Activated CD4-positive, CD25-positive, alpha-beta regulatory T cell treated with anti-CD3 and anti-CD28 coated beads, Interleukin-2, amount 50 U/mL, for 72 hours (primary cell): Measurements from ENCODE around the gene C5orf63.
"Not testable (repeated sequence)": the region's sequence is repeated elsewhere in the genome, so short reads cannot be mapped to it uniquely, and the experiment has no call there.

Experiments used
- DNase-seq: peaks from one replicate; pipeline ENCODE4 v3.0.0; 2021

C5orf63 gene

DNA sequence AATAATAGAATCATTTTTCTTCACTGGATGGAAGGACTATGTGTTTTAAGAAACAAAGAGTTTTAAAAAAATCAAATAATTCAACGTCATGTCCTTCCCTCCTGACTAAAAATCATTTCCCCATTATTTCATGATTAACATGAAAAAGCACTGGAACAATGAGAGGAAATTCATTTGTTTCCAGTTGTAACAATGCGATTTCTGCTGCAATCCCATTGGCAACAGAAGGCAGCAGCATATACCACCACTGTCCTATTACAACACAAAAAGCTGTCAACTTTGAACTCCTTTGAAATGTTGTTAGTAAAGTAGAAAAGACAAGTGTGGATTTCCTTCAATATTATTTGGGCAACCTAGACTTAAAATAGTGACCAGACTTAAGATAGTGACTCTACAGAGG is 3.1 kb downstream of the C5orf63 start:
- DNase-seq: no peak

GRCh38 chr5:127068493-127069214 is 4.6 kb downstream of the C5orf63 start:
- no peak for DNase-seq

DNA sequence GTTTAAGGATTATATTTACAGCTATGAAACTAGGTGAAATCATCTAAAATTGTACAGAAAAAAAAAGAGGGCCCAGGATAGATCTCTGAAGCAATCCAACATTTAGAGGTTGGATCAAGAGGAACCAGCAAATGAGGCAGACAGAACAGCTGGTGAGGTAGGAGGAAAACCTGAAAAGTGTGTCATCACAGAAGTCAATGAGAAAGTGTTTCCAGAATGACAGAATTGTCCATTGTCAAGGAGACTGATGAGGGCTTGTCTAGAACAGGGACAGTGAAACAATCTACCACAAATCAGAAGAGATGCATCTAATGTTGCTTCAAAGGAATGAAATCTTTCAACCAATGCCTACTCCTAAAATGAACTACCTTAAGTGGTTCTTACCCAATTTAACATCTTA is 6.6 kb downstream of the C5orf63 start:
- no peak for DNase-seq

DNA sequence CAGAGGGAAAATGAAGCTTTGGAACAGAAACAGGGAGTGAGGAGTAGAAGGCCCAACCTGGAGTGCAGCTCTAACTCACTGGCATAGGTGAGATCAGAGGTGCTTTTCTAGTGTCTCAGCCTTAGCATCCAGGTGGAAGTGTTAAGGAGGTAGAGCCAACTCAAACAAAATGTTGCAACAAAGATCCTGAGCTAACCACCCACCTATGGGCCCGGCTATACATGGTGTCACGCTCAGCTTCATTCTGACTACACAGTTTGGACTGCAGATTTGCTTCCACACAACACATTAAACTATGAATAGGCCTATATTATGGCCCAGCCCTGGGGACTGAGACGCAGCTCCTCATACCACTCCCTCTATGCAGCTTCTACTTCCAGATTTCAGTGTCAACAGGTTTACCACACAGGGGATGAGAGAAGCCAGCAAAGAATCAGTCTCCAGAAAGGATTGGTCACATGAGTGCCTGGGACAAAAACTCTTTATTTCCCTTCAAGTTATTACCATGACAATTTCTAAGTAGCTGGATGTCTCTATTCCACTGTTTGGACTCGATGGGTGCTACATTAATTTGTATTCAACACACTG is 9.0 kb downstream of the C5orf63 start:
- DNase-seq: no peak

- DNase-seq: no peak
Measured at GRCh38 chr5:127063257-127063913, 9.9 kb downstream of the C5orf63 start.

- no peak for DNase-seq
Measured at GRCh38 chr5:127061956-127062355, 11.3 kb downstream of the C5orf63 start.

- no peak for DNase-seq
Measured at GRCh38 chr5:127061537-127061936, 11.8 kb downstream of the C5orf63 start.

DNA sequence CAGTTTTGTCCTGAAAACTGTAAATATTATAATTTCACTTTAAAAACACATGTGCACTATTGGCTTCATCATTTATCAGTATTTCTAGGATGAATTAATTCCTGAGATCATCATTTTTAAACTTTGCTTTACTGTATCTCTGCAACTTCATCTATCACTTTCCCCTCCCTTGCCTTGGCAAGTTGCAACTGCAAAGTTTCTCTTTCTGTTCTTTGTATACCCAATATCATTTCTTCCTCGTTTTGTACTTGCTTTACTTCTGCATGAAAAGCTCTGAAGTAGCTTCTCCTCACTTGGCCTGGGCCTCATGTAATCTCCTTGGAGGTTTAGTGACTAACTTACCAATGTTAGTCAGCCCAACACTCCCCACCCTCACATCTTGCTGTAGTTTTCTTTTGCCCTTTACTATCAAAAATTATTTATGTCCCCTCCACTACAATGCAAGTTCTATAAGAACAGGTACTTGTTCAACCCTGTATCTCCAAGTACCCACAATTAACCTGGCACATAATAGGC is 12.8 kb downstream of the C5orf63 start:
- DNase-seq: no peak

DNA sequence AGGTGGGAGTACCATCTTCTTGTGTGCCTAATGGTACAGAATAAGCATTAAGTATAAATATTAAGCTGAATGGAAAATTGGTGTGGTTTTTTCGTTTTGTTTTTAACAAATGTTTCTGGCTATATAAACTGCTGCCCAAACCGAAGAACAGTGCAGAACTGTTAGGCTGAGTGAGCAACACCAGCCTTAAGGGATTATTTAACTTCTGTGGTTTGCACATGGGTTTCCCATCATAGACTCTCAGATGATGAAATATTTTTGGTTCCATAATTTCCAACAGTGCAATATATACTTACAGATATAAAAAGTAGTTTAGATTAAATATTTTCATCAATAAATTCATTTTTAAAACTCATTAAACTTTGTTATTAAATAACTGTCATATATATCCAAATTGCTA is 16.4 kb downstream of the C5orf63 start:
- DNase-seq: no peak

DNA sequence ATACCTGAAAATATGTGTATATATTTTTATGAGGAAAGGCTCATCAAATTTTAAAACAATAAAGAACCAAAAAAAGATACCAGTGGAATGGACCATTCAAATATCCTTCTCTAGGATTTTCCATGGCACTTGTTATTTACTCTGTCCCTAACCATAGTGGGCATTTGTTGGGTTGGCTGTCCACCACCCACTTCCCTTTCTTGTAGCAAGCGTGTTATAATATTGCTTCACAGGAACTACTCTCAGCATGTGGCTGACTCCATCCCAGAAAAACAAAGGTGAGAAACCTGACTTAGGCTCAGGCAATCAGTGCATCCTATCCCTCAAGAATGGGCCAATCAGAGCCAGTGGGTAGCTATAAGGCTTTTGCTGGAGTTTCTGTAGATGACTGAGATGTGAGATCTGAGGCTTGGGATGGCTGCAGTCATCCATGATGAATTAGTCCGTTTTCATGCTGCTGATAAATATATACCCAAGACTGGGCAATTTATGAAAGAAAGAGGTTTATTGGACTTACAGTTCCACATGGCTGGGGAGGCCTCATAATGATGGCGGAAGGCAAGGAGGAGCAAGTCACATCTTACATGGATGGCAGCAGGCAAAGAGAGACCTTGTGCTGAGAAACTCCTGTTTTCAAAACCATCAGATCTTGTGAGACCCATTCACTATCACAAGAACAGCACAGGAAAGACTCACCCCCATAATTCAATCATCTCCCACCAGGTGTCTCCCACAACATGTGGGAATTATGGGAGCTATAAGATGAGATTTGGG is 17.2 kb downstream of the C5orf63 start:
- DNase-seq: no peak

DNA sequence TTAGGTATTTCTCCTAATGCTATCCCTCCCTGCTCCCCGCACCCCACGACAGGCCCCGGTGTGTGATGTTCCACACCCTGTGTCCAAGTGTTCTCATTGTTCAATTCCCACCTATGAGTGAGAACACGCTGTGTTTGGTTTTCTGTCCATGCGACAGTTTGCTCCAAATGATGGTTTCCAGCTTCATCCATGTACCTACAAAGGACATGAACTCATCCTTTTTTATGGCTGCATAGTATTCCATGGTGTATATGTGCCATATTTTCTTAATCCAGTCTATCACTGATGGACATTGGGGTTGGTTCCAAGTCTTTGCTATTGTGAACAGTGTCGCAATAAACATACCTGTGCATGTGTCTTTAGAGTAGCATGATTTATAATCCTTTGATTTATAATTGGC is 19.8 kb downstream of the C5orf63 start:
- not testable (repeated sequence) for DNase-seq

- no peak for DNase-seq
Measured at GRCh38 chr5:127053049-127053448, 20.3 kb downstream of the C5orf63 start.

DNA sequence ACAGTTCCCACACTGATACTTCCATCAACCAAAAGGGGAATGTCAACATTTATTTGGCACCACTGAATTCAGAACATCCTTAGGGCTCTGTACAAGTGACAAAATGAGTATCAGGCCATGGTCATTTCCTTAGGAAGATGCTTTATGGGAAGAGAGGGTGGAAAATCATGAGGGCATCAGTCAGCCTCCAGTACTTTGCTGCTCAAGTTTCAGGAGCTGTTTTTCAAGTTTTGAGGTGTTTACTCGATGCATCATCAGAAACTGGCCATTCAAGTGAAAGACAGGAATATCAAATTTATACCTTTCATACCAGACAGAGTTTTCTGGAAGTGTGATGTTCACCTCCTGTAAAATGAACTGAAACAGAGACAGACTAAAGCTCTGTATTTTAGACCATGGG is 21.7 kb downstream of the C5orf63 start:
- DNase-seq: no peak

DNA sequence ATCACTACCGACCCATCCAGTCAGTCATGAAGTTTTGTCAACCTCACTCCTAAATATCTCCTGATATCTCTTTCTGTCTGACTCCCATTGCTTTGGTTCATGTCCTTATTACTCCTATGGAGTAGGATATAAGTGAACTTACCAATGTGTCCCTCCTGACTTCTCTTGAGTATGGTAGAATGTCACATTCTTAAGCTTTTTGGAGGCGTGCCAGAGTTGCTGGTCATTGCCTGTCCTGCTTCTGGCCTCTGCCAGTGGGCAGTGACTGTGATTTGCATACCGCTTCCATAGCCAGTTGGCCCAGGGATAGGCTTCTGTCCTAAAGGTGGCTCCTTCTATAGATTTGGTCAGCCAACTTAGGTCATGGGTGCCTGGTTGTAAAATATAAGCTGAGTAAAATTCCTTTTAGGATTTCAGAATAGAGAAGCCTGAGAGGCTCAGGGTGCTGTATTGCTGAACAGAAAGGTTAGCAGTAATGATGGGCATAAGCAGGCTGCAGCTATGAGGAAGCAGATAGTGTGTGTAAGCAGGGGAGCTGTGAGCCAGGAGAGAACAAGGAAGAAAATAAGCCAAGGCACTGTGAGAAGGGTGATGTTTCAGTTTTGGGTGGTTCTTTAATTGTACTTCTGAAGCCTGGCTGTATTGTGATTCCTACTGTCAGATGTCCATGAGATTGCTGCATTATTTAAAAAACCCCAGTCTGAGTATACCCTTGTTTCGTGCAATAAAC is 26.8 kb downstream of the C5orf63 start:
- DNase-seq: no peak

GRCh38 chr5:127042593-127042992 is 30.7 kb downstream of the C5orf63 start:
- DNase-seq: no peak

GRCh38 chr5:127041571-127041970 is 31.7 kb downstream of the C5orf63 start:
- DNase-seq: no peak

DNA sequence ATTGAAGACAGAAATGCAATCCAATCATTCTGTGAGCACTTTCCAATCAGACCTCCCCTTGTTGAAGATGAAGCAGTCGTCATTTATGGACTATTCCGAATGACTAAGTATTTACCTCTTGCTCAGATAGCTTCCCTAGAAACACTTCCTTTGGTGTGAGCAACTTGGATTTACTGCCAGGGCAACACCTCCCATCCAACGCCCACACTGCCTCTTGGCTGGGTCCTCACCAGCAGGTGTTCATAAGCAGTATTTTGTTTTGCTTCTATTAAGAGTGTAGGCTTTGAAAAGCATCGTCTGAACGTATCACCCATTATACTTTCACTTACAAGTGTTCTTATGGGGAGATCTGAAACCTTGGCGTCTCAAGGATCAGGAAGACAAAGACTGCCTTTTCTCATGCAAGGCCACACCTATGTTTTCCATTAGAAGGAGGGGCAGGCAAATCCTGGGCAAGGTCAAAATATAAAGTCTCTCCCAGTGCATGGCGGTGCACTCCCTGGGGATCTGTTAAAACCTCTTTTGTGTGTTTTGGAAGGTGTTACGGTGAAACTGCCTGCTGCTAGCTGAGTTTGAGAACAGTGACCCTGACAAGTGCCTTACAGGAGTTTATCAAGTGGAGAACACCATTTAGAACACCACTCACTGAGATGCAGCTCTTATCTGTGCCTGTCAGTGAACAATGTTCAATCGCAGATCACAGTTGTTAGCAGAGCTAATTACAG is 32.3 kb downstream of the C5orf63 start:
- DNase-seq: no peak

DNA sequence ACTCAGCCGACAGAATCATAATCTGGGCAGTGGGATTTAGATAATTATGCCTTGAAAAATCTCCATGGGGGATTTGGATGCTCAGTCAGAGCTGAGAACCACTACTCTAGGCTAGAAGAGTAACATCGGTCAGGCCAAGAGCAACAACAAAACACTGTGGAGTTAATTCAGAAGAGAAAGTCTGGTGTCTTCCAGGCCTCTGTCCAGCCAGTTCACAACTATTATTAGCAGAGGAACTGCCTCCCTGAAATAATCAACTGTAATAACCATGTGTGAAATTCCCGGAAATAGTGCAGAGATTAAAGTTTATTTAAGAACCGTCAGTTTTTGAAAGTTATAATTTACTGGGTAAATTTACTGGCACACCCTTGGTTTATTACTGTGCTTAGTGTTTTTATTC is 34.8 kb downstream of the C5orf63 start:
- DNase-seq: no peak

DNA sequence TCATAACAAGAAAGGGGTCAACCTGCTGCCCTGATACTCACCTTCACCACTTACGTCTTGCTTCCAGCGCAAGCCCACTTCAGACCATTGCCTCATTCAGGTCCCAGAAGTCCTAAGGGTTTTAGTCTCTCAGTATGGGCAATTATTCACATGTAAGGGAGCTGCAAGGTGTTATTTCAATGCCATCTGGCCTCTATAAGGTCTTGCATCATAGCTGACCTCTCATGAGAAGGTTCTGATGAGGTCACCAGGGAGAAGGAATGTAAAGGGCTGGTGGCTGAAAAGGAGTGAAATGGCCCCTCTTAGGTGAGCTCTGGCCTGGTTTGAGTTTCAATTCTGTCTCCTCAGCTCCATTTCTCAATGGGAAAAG is 41.5 kb downstream of the C5orf63 start:
- no peak for DNase-seq

- DNase-seq: peak; percentile 56
Measured at GRCh38 chr5:127031147-127031862, 42.0 kb downstream of the C5orf63 start.
